Psoas muscle (tissue), 8 donors: Measurements from ENCODE around the gene CASKIN1. TPM values are rescaled to one million over a fixed set of nuclear protein-coding genes. Genes with fewer than 3 reads are reported as not detected.

ENCODE experiments used
- ATAC-seq, 4 donors: fragments of 200-7000 bp; cut with Tn5 transposase; one replicate each; pipeline ENCODE4 v1.9.1; 2020; ENCODE audit warnings: moderate library complexity in 3 of 4, mild to moderate bottlenecking in 2 of 4
- DNase-seq, 2 donors: peaks; one replicate each; pipeline ENCODE4 v3.0.0-alpha.2; 2020
- H3K27ac ChIP-seq: fragments of 200-600 bp; one replicate; pipeline ENCODE4 v1.8.0; 2022
- H3K27me3 ChIP-seq, 3 donors: fragments of 200-600 bp in 1 of 3; one replicate each; pipeline versions ENCODE4 v1.6.1 to v1.8.0; 2013 to 2022; ENCODE audit warnings: low read length in 2 of 3, mild to moderate bottlenecking in 2 of 3, moderate library complexity in 1 of 3; ENCODE audit not compliant: insufficient read depth in 3 of 3
- H3K36me3 ChIP-seq, 2 donors: fragments of 200-600 bp in 1 of 2; one replicate each; pipeline versions ENCODE4 v1.6.1 to v1.8.0; 2013 to 2022; ENCODE audit warnings: low read depth in 1 of 2, mild to moderate bottlenecking in 1 of 2, moderate library complexity in 1 of 2; ENCODE audit not compliant: insufficient read depth in 1 of 2
- H3K4me1 ChIP-seq: fragments of 200-600 bp; one replicate; pipeline ENCODE4 v1.8.0; 2022
- H3K4me3 ChIP-seq: fragments of 200-600 bp; one replicate; pipeline ENCODE4 v1.8.0; 2022; ENCODE audit warnings: mild to moderate bottlenecking
- H3K9me3 ChIP-seq: fragments of 200-600 bp; one replicate; pipeline ENCODE4 v1.8.0; 2022
- CTCF ChIP-seq: fragments of 200-600 bp; IDR thresholded peaks from one replicate; pipeline ENCODE4 v1.8.0; 2022; ENCODE audit warnings: antibody characterized with exemption
- WGBS, 3 donors: extraction: QIAGEN DNeasy Blood & Tissue Kit; methylation state at CpG; one replicate each; pipeline versions ENCODE4 v1.1.6 to v1.1.7; 2013; 5-methylcytosine and 5-hydroxymethylcytosine counted together
- intact Hi-C, 2 donors: fragments of 100-400 bp; cut with DNase I; formaldehyde crosslinking; loops; one replicate each; pipeline versions ENCODE4 v1.11.0 to v1.14.2; 2022
- polyA plus RNA-seq, 3 donors: library from polyadenylated mRNA; stranded (reverse); fragments of 200-250 nt; gene quantifications; one replicate each; pipeline ENCODE4 v1.2.3, GENCODE V29; 2013
- total RNA-seq, 4 donors: library from RNA; stranded (reverse); fragmentation: NEBNext Ultra II Directional in 2 of 4; extraction: Animal tissue kit (Norgen Biotek cat#: 25700) in 2 of 4; gene quantifications; one replicate each; pipeline versions ENCODE4 v1.2.1 to v1.2.4, GENCODE V29; 2021 to 2023
- donor health status: healthy with polysubstance abuse.
- donor health status: DM: no; HTN: no; CAD: no; lungs with moderate emphysema.
- donor health status: Bipolar disorder and iron deficiency.
- donor health status: healthy.
- donor health status: DM: yes; HTN: yes; CAD: no.
- donor health status: DM: no; HTN: no; CAD: no.
- donor health status: DM: no; HTN: no; CAD: no.
- donor health status: DM: yes; HTN: yes; CAD: no.

CASKIN1 gene
- total and polyA plus RNA-seq, 7 donors: 0.32 to 1.0 (median 0.63) TPM

- Histone ChIP-seq H3K27me3 (no peaks in the 10 kb centered on the region), H3K36me3 (peaks cover 3 to 58% of the 10 kb centered on the region in 2 donors), H3K27ac (no peak overlapping the region), H3K9me3 (no peaks in the 10 kb centered on the region), H3K4me3 (no peak overlapping the region), H3K4me1 (no peaks in the 10 kb centered on the region)
- no peak for ATAC-seq
- no peak for DNase-seq
- TF ChIP-seq CTCF: no peak
- 92 to 95% (median 94%) methylated on average over 20 of the region's 20 CpGs for WGBS, 3 donors
- intact Hi-C loops: no loop called here
Observed at GRCh38 chr16:2177561-2177960, 18.8 kb downstream of the CASKIN1 start.

GRCh38 chr16:2177101-2177500 lies 19.3 kb downstream of the CASKIN1 start:
- WGBS, 3 donors: 87 to 90% (median 87%) methylated on average over 18 of the region's 18 CpGs
- intact Hi-C loops: no loop called here

GRCh38 chr16:2176047-2176446 lies 20.4 kb downstream of the CASKIN1 start:
- Histone ChIP-seq H3K27ac (no peak overlapping the region), H3K4me1 (no peaks in the 10 kb centered on the region), H3K4me3 (no peak overlapping the region), H3K36me3 (peaks cover 3 to 73% of the 10 kb centered on the region in 2 donors), H3K27me3 (no peaks in the 10 kb centered on the region), H3K9me3 (no peaks in the 10 kb centered on the region)
- WGBS, 3 donors: 94 to 96% (median 95%) methylated on average over 23 of the region's 23 CpGs
- DNase-seq (no peak), ATAC-seq (no peak)
- no peak for TF ChIP-seq CTCF
- intact Hi-C loops: no loop called here

More at GRCh38 chr16:2177101-2177500, 19.3 kb downstream of the CASKIN1 start:
- ATAC-seq (no peak), DNase-seq (no peak)
- H3K4me1 ChIP-seq: no peaks in the 10 kb centered on the region
- no peaks in the 10 kb centered on the region for H3K9me3 ChIP-seq
- H3K27ac ChIP-seq: no peak overlapping the region
- no peak overlapping the region for H3K4me3 ChIP-seq
- peaks cover 3 to 62% of the 10 kb centered on the region in 2 donors for H3K36me3 ChIP-seq
- TF ChIP-seq CTCF: no peak
- no peaks in the 10 kb centered on the region for H3K27me3 ChIP-seq

GRCh38 chr16:2175454-2175853 lies 21.0 kb downstream of the CASKIN1 start:
- Histone ChIP-seq H3K27me3 (no peaks in the 10 kb centered on the region), H3K27ac (no peak overlapping the region), H3K4me3 (no peak overlapping the region), H3K36me3 (peaks cover 3 to 78% of the 10 kb centered on the region in 2 donors), H3K9me3 (no peaks in the 10 kb centered on the region), H3K4me1 (no peaks in the 10 kb centered on the region)
- ATAC-seq (no peak), DNase-seq (no peak)
- WGBS, 3 donors: 89 to 92% (median 90%) methylated on average over 10 of the region's 10 CpGs
- no peak for TF ChIP-seq CTCF
- intact Hi-C loops: no loop called here
